OCI-LY7 (cell line): ENCODE results near the gene PPP1R3E.

Experiments used
- EZH2phosphoT487 ChIP-seq: fragments of 200-600 bp; sonication (generic); IDR thresholded peaks from 2 replicates; pipeline ENCODE4 v1.6.1; 2018; ENCODE audit warnings: low read depth, borderline replicate concordance, mild to moderate bottlenecking, mixed run types, antibody characterized with exemption, low read length, moderate library complexity, mixed read lengths
- TF ChIP-seq, protein P1 (sequence below): fragments of 200-600 bp; sonication (generic); conservative IDR thresholded peaks from 2 replicates; pipeline ENCODE4 v1.5.1; 2014; ENCODE audit warnings: mild to moderate bottlenecking, antibody characterized with exemption, low read length, moderate library complexity, mixed read lengths

GRCh38 chr14:23346693-23347405, 44.2 kb upstream of the PPP1R3E start:
- TF ChIP-seq, protein P1, sequence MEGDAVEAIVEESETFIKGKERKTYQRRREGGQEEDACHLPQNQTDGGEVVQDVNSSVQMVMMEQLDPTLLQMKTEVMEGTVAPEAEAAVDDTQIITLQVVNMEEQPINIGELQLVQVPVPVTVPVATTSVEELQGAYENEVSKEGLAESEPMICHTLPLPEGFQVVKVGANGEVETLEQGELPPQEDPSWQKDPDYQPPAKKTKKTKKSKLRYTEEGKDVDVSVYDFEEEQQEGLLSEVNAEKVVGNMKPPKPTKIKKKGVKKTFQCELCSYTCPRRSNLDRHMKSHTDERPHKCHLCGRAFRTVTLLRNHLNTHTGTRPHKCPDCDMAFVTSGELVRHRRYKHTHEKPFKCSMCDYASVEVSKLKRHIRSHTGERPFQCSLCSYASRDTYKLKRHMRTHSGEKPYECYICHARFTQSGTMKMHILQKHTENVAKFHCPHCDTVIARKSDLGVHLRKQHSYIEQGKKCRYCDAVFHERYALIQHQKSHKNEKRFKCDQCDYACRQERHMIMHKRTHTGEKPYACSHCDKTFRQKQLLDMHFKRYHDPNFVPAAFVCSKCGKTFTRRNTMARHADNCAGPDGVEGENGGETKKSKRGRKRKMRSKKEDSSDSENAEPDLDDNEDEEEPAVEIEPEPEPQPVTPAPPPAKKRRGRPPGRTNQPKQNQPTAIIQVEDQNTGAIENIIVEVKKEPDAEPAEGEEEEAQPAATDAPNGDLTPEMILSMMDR: no peak
- no peak for TF ChIP-seq EZH2phosphoT487
